OCI-LY7 (cell line): ENCODE results near the gene ENOPH1. TPM values are rescaled to one million over a fixed set of nuclear protein-coding genes. Genes with fewer than 3 reads are reported as not detected.

ENCODE experiments used
- BruUV-seq: library from RNA; stranded (reverse); fragments of 400-500 nt; replicated peaks from 2 replicates; lab custom pipeline; 2021; lab: Mats Ljungman, UMichigan
- CTCF ChIA-PET: fragments of 300-600 bp; sonication (Branson Sonifier 250); formaldehyde crosslinking; loops from one replicate; lab custom pipeline; 2022; ENCODE audit warnings: antibody characterized with exemption; ENCODE audit not compliant: unreplicated experiment; lab: Charles Lee
- POLR2A ChIA-PET: fragments of 300-600 bp; sonication (Branson Sonifier 250); formaldehyde crosslinking; loops from one replicate; lab custom pipeline; 2022; ENCODE audit warnings: antibody characterized with exemption; lab: Charles Lee
- DNase-seq: peaks from one replicate; pipeline ENCODE4 v3.0.0-alpha.2; 2015; ENCODE audit warnings: low spot score
- H2AFZ ChIP-seq: fragments of 200-600 bp; sonication (generic), shearing (Covaris generic); 2 replicates; pipeline ENCODE4 v1.6.1; 2014; ENCODE audit warnings: mild to moderate bottlenecking, antibody characterized with exemption, low read length, moderate library complexity
- H3K27ac ChIP-seq: fragments of 200-600 bp; sonication (generic); 2 replicates; pipeline ENCODE4 v1.5.1; 2014; ENCODE audit warnings: mixed run types, low read depth, mild to moderate bottlenecking, moderate library complexity, low read length, inconsistent platforms; ENCODE audit not compliant: poor library complexity, severe bottlenecking
- H3K36me3 ChIP-seq: fragments of 200-600 bp; sonication (generic); 2 replicates; pipeline ENCODE4 v1.6.1; 2014; ENCODE audit warnings: mild to moderate bottlenecking, antibody characterized with exemption, low read length, moderate library complexity, mixed read lengths; ENCODE audit not compliant: insufficient read depth
- H3K4me1 ChIP-seq: fragments of 200-600 bp; sonication (generic); 2 replicates; pipeline ENCODE4 v1.5.1; 2014; ENCODE audit warnings: mild to moderate bottlenecking, low read length; ENCODE audit not compliant: insufficient read depth, poor library complexity, severe bottlenecking
- H3K4me2 ChIP-seq: fragments of 200-600 bp; sonication (generic); 2 replicates; pipeline ENCODE4 v1.6.1; 2014; ENCODE audit warnings: mild to moderate bottlenecking, low read length
- H3K4me3 ChIP-seq: fragments of 200-600 bp; sonication (generic); 2 replicates; pipeline ENCODE4 v1.5.1; 2014; ENCODE audit warnings: mild to moderate bottlenecking, low read depth, low read length; ENCODE audit not compliant: poor library complexity, severe bottlenecking
- H3K79me2 ChIP-seq: fragments of 200-600 bp; sonication (generic); 2 replicates; pipeline ENCODE4 v1.6.1; 2016; ENCODE audit warnings: low read depth, mild to moderate bottlenecking, low read length, moderate library complexity, mixed read lengths; ENCODE audit not compliant: insufficient read depth
- H3K9me2 ChIP-seq: fragments of 200-600 bp; sonication (generic); 2 replicates; pipeline ENCODE4 v1.6.1; 2016; ENCODE audit warnings: mild to moderate bottlenecking, low read length, mixed read lengths; ENCODE audit not compliant: insufficient read depth
- H3K9me3 ChIP-seq: fragments of 200-600 bp; sonication (generic); 2 replicates; pipeline ENCODE4 v1.6.1; 2014; ENCODE audit warnings: mild to moderate bottlenecking, mixed run types, low read length, mixed read lengths
- H4K20me1 ChIP-seq: fragments of 200-600 bp; sonication (generic); 2 replicates; pipeline ENCODE4 v1.6.1; 2014; ENCODE audit warnings: mild to moderate bottlenecking, antibody characterized with exemption, low read length, moderate library complexity, mixed read lengths; ENCODE audit not compliant: insufficient read depth
- EZH2phosphoT487 ChIP-seq: fragments of 200-600 bp; sonication (generic); IDR thresholded peaks from 2 replicates; pipeline ENCODE4 v1.6.1; 2018; ENCODE audit warnings: low read depth, borderline replicate concordance, mild to moderate bottlenecking, mixed run types, antibody characterized with exemption, low read length, moderate library complexity, mixed read lengths
- intact Hi-C: fragments of 100-400 bp; cut with micrococcal nuclease; formaldehyde crosslinking; loops from one replicate; pipeline ENCODE4 v1.10.0; 2022; ENCODE audit not compliant: unreplicated experiment
- total RNA-seq, 2 experiments: library from RNA; depleted of rRNA in 1 of 2; stranded (reverse); fragments of >200 nt in 1 of 2; shearing (Covaris generic) in 1 of 2; gene quantifications; 2 replicates each; pipeline ENCODE4 v1.2.3, GENCODE V29; 2014 to 2022
- TF ChIP-seq, protein P1 (sequence below): fragments of 200-600 bp; sonication (generic); conservative IDR thresholded peaks from 2 replicates; pipeline ENCODE4 v1.5.1; 2014; ENCODE audit warnings: mild to moderate bottlenecking, antibody characterized with exemption, low read length, moderate library complexity, mixed read lengths

The ENOPH1 gene
- total RNA-seq, 2 experiments from 2014 or later, result 58.7 to 70.2 TPM

DNA sequence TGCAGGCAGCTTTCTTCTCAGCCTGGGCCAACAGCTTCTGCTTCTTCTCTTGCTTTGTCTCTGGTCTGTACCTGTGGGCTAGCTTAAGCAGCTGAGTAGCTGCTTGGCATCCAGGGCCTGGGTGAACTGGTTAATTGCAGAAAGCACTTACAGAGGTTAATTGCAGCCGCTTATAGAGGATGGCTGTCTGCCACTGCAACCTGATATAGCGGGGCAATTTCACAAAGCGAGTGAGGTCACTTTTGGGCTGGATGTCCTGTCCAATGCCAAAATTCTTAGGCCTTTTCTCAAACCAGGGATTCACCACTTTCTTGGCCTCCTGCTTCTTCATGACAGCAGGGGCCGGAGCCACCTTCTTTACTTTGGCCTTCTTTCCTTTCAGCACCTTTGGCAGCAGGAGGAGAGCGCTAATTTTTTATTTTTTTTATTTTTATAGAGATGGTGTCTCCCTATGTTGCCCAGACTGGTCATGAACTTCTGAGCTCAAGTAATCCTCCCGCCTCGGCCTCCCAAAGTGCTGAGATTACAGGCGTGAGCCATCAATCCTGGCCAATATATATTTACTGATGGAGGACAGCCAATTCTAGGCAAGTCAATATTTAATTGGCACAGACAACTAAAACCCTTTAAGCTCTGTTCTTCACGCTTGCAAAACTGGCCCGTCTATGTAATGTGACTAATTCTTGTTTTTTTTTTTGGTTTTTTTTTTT lies 61.0 kb downstream of the ENOPH1 start:
- H3K36me3 ChIP-seq, result no peaks in the 10 kb centered on the region
- ChIA-PET CTCF (no interaction called here), POLR2A (interaction anchor here (0.6 to 0.7 kb wide), 3 partner anchors 67 to 1091 kb away, joined by 3 to 4 read pairs (median 3); no protein-coding TSS in a partner anchor)
- no peaks in the 10 kb centered on the region for H3K79me2 ChIP-seq
- TF ChIP-seq, protein P1, sequence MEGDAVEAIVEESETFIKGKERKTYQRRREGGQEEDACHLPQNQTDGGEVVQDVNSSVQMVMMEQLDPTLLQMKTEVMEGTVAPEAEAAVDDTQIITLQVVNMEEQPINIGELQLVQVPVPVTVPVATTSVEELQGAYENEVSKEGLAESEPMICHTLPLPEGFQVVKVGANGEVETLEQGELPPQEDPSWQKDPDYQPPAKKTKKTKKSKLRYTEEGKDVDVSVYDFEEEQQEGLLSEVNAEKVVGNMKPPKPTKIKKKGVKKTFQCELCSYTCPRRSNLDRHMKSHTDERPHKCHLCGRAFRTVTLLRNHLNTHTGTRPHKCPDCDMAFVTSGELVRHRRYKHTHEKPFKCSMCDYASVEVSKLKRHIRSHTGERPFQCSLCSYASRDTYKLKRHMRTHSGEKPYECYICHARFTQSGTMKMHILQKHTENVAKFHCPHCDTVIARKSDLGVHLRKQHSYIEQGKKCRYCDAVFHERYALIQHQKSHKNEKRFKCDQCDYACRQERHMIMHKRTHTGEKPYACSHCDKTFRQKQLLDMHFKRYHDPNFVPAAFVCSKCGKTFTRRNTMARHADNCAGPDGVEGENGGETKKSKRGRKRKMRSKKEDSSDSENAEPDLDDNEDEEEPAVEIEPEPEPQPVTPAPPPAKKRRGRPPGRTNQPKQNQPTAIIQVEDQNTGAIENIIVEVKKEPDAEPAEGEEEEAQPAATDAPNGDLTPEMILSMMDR, result no peak
- no peak for TF ChIP-seq EZH2phosphoT487
- H3K4me1 ChIP-seq, result no peaks in the 10 kb centered on the region
- H2AFZ ChIP-seq, result no peak overlapping the region
- DNase-seq, result no peak
- H3K9me2 ChIP-seq, result no peaks in the 10 kb centered on the region
- H4K20me1 ChIP-seq, result no peaks in the 10 kb centered on the region
- H3K4me3 ChIP-seq, result no peak overlapping the region
- H3K4me2 ChIP-seq, result no peak overlapping the region
- BruUV-seq, result no TSS peak
- intact Hi-C loops, result no loop called here
- no peak overlapping the region for H3K27ac ChIP-seq
- no peaks in the 10 kb centered on the region for H3K9me3 ChIP-seq

DNA sequence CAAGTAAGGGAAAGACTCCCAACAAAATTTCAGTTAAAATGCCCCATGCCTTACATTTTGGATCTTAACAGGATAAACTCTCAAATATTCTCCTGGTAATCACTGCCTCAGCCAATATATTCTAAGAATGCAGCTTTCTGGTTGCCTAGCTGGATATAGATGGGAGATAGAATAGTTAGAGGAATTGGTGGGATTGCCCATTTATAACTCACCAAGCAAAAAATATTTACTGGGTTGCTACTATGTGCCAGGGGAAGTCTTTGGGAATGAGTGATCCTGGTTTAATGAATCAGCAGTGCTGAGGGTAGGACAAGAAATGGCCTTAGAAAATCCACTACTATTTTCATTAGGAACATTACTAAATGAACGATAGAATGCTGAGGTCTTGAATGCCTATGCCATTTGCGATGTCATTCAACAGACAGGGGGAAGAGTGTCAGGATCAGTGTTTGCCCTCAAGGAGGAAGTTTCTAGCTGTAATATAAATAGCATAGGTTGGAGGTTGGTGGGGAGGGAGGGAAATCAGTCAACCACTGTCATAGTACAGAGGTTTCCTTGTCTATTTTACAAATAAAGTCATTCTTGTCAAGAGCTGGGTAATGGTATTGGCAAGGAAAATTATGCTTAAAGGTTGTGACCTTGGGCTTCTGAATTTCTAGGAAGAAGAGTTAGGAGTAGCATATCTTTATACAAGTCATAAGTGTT lies 63.5 kb downstream of the ENOPH1 start:
- no peak for DNase-seq
- no TSS peak for BruUV-seq
- Histone ChIP-seq H3K9me3 (no peaks in the 10 kb centered on the region), H3K4me3 (no peak overlapping the region), H3K27ac (no peak overlapping the region), H3K4me1 (no peaks in the 10 kb centered on the region), H3K4me2 (no peak overlapping the region), H2AFZ (no peak overlapping the region), H3K9me2 (no peaks in the 10 kb centered on the region), H4K20me1 (no peaks in the 10 kb centered on the region), H3K36me3 (no peaks in the 10 kb centered on the region), H3K79me2 (no peaks in the 10 kb centered on the region)
- ChIA-PET CTCF (no interaction called here), POLR2A (interaction anchor here (0.7 kb wide), 1 partner anchor 543 kb away, joined by 5 read pairs; no protein-coding TSS in a partner anchor)
- intact Hi-C loops, result no loop called here
- TF ChIP-seq EZH2phosphoT487, result no peak
- TF ChIP-seq, protein P1, result no peak

DNA sequence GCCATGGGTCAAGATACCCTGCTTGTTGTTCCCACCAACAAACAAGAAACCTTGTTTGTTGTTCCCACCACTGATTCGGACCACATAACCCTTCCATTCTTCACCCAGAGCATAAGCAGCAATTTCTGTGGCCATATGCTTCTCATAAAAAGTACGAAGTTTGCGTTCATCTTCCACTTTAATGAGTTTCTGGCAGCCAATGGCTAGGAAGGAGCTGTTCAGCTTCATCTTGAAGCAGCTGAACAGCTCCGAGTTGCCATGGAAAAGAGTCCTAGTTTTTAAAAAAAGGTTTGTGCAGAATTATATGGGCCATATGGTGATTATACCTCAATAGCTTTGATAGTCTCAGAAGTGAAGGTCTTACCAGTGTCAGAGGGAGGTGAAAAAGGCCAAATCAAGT lies 65.3 kb downstream of the ENOPH1 start:
- H2AFZ ChIP-seq, result no peak overlapping the region
- ChIA-PET POLR2A (no interaction called here), CTCF (no interaction called here)
- no peak overlapping the region for H3K4me3 ChIP-seq
- BruUV-seq, result no TSS peak
- H3K4me1 ChIP-seq, result no peaks in the 10 kb centered on the region
- H3K36me3 ChIP-seq, result no peaks in the 10 kb centered on the region
- no peak for DNase-seq
- H4K20me1 ChIP-seq, result no peaks in the 10 kb centered on the region
- intact Hi-C loops, result no loop called here
- TF ChIP-seq, protein P1, result no peak
- no peak for TF ChIP-seq EZH2phosphoT487
- no peaks in the 10 kb centered on the region for H3K9me2 ChIP-seq
- no peak overlapping the region for H3K27ac ChIP-seq
- no peaks in the 10 kb centered on the region for H3K9me3 ChIP-seq
- no peak overlapping the region for H3K4me2 ChIP-seq
- no peaks in the 10 kb centered on the region for H3K79me2 ChIP-seq
